PC-9 (cell line): ENCODE results near the gene OR2T29.

Experiments
- EZH2 ChIP-seq: fragments of 200-600 bp; sonication (generic); IDR thresholded peaks from 2 replicates; pipeline ENCODE4 v1.8.0; 2017; ENCODE audit warnings: antibody characterized with exemption, low read depth
- TF ChIP-seq, protein P1 (sequence below): fragments of 200-600 bp; sonication (generic); conservative IDR thresholded peaks from 2 replicates; pipeline ENCODE4 v1.6.1; 2017; ENCODE audit warnings: mixed run types, antibody characterized with exemption, mild to moderate bottlenecking, moderate library complexity

DNA sequence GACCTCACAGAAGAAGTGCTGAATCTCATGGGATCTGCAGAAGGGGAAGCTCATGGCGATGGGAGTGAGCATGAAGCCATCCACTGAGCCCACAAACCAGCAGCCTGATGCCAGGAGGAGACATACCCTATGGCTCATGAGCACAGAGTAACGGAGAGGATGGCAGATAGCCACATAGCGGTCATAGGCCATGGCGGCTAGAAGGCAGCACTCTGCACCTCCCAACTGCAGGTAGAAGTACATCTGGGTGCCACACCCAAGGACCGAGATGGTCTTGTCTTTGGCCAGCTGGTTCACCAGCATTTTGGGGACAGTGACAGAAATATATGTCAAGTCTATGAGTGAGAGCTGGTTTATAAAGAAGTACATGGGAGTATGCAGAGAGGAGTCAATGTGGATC is 30.7 kb upstream of the OR2T29 start:
- TF ChIP-seq, protein P1, sequence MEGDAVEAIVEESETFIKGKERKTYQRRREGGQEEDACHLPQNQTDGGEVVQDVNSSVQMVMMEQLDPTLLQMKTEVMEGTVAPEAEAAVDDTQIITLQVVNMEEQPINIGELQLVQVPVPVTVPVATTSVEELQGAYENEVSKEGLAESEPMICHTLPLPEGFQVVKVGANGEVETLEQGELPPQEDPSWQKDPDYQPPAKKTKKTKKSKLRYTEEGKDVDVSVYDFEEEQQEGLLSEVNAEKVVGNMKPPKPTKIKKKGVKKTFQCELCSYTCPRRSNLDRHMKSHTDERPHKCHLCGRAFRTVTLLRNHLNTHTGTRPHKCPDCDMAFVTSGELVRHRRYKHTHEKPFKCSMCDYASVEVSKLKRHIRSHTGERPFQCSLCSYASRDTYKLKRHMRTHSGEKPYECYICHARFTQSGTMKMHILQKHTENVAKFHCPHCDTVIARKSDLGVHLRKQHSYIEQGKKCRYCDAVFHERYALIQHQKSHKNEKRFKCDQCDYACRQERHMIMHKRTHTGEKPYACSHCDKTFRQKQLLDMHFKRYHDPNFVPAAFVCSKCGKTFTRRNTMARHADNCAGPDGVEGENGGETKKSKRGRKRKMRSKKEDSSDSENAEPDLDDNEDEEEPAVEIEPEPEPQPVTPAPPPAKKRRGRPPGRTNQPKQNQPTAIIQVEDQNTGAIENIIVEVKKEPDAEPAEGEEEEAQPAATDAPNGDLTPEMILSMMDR: no peak
- TF ChIP-seq EZH2: no peak
